GM23338 (cell line): Measurements from ENCODE around the gene HOXA1. TPM values are rescaled to one million over a fixed set of nuclear protein-coding genes. Genes with fewer than 3 reads are reported as not detected.

Experiments
- ATAC-seq: fragments of 200-7000 bp; cut with Tn5 transposase; 3 replicates; pipeline ENCODE4 v1.9.1; 2020
- DNase-seq: peaks from one replicate; pipeline ENCODE4 v3.0.0-alpha.2; 2015; ENCODE audit warnings: low spot score
- H2AFZ ChIP-seq: fragments of 200-600 bp; sonication (generic); 2 replicates; pipeline ENCODE4 v1.8.0; 2016; ENCODE audit warnings: antibody characterized with exemption, mild to moderate bottlenecking, moderate library complexity
- H3F3A ChIP-seq: fragments of 200-600 bp; sonication (generic); replicated peaks from 2 replicates; pipeline ENCODE4 v1.8.0; 2017; ENCODE audit warnings: antibody characterized with exemption, mixed run types, low read depth
- H3K27ac ChIP-seq: fragments of 200-600 bp; sonication (generic); 2 replicates; pipeline ENCODE4 v1.6.1; 2016; ENCODE audit warnings: low read depth
- H3K27me3 ChIP-seq: fragments of 200-600 bp; sonication (generic); 2 replicates; pipeline ENCODE4 v1.8.0; 2016; ENCODE audit warnings: mild to moderate bottlenecking, mixed run types, moderate library complexity; ENCODE audit not compliant: insufficient read depth
- H3K36me3 ChIP-seq: fragments of 200-600 bp; sonication (generic); 2 replicates; pipeline ENCODE4 v1.8.0; 2016; ENCODE audit warnings: mild to moderate bottlenecking; ENCODE audit not compliant: insufficient read depth
- H3K4me1 ChIP-seq: fragments of 200-600 bp; sonication (generic); 2 replicates; pipeline ENCODE4 v1.8.0; 2016; ENCODE audit warnings: mild to moderate bottlenecking, moderate library complexity; ENCODE audit not compliant: insufficient read depth
- H3K4me2 ChIP-seq: fragments of 200-600 bp; sonication (generic); 2 replicates; pipeline ENCODE4 v1.7.1; 2017; ENCODE audit warnings: mixed run types
- H3K4me3 ChIP-seq: fragments of 200-600 bp; sonication (generic); 2 replicates; pipeline ENCODE4 v1.6.1; 2016; ENCODE audit warnings: mixed run types
- H3K79me2 ChIP-seq: fragments of 200-600 bp; sonication (generic); replicated peaks from 2 replicates; pipeline ENCODE4 v1.8.0; 2017; ENCODE audit warnings: mild to moderate bottlenecking; ENCODE audit not compliant: insufficient read depth
- H3K9me2 ChIP-seq: fragments of 200-600 bp; sonication (generic); 2 replicates; pipeline ENCODE4 v1.8.0; 2017; ENCODE audit not compliant: insufficient read depth
- H4K20me1 ChIP-seq: fragments of 200-600 bp; sonication (generic); replicated peaks from 2 replicates; pipeline ENCODE4 v1.8.0; 2017; ENCODE audit warnings: mild to moderate bottlenecking; ENCODE audit not compliant: insufficient read depth
- H3K27ac Mint-ChIP-seq: 2 replicates; pipeline ENCODE4 v1.8.0; 2020; ENCODE audit warnings: inconsistent platforms, mild to moderate bottlenecking, moderate library complexity, mixed read lengths
- H3K27me3 Mint-ChIP-seq: 3 replicates; pipeline ENCODE4 v1.8.0; 2022; ENCODE audit warnings: low read depth, mild to moderate bottlenecking, moderate library complexity, mixed read lengths, inconsistent platforms; ENCODE audit not compliant: insufficient read depth, poor library complexity
- H3K36me3 Mint-ChIP-seq: 3 replicates; pipeline ENCODE4 v1.8.0; 2021; ENCODE audit warnings: low read depth, mild to moderate bottlenecking, inconsistent platforms, moderate library complexity, mixed read lengths
- H3K4me1 Mint-ChIP-seq: 3 replicates; pipeline ENCODE4 v1.8.0; 2020; ENCODE audit warnings: mild to moderate bottlenecking, inconsistent platforms, mixed read lengths
- H3K4me3 Mint-ChIP-seq: 3 replicates; pipeline ENCODE4 v1.8.0; 2021; ENCODE audit warnings: moderate library complexity, mild to moderate bottlenecking, inconsistent platforms, mixed read lengths
- H3K9me3 Mint-ChIP-seq: 3 replicates; pipeline ENCODE4 v1.8.0; 2020; ENCODE audit warnings: moderate library complexity, mild to moderate bottlenecking, inconsistent platforms, mixed read lengths
- EZH2 ChIP-seq: fragments of 200-600 bp; sonication (generic); IDR thresholded peaks from one replicate; pipeline ENCODE4 v1.8.0; 2017; ENCODE audit warnings: antibody characterized with exemption, mild to moderate bottlenecking, low read depth; ENCODE audit not compliant: unreplicated experiment
- EZH2phosphoT487 ChIP-seq: fragments of 200-600 bp; sonication (generic); IDR thresholded peaks from one replicate; pipeline ENCODE4 v1.8.1; 2018; ENCODE audit warnings: antibody characterized with exemption; ENCODE audit not compliant: unreplicated experiment
- JUNB ChIP-seq: IDR thresholded peaks from one replicate; pipeline ENCODE4 v1.6.1; 2016; ENCODE audit warnings: antibody characterized with exemption; ENCODE audit not compliant: unreplicated experiment
- POLR2AphosphoS5 ChIP-seq: IDR thresholded peaks from 2 replicates; pipeline ENCODE4 v1.6.1; 2016; ENCODE audit warnings: antibody characterized with exemption, low read depth
- ZNF114 ChIP-seq: fragments of 250-450 bp; sonication (Bioruptor Pico); IDR thresholded peaks from 2 replicates; pipeline ENCODE4 v1.5.0; 2020; ENCODE audit warnings: mild to moderate bottlenecking, moderate library complexity
- polyA plus RNA-seq: library from polyadenylated mRNA; unstranded; fragments of >200 nt; fragmentation: Nextera tagmentation; extraction: Ambion mirVana; gene quantifications from 2 replicates; pipeline ENCODE4 v1.2.1, GENCODE V29; 2016
- total RNA-seq: library from RNA; depleted of rRNA; stranded (reverse); fragments of >200 nt; shearing (Covaris generic); gene quantifications from 2 replicates; pipeline ENCODE4 v1.2.3, GENCODE V29; 2014

Gene HOXA1
- total and polyA plus RNA-seq, 2 experiments from 2014 or later, result not detected

DNA sequence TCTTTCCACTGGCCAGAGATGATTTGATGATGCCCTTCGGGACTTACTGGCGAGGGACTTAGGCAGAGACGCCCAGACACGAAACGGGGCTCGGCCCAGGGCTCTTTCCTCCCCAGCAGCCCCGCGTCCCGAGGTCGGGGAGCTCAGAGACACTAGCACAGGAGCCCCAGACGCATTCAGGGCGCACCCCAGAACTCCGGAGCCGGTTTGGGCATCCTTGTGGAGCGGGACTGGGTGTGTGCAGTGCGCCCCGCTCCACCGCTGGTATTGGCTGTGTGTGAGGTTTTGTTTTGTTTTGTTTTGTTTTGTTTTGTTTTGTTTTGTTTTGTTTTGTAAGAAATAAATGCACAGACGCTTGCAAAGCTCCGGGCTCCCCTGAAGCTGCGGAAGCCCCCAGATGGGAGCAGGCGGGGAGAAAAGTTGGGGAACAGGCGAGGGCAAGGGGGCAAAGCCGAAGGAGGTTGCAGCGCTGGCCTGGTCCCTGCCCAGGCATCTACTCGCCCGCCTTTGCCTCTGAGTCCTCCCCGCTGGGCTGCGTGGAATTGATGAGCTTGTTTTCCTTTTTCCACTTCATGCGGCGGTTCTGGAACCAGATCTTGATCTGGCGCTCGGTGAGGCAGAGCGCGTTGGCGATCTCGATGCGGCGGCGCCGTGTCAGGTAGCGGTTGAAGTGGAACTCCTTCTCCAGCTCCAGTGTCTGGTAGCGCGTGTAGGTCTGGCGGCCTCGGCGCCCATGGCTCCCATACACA, 49.5 kb upstream of the HOXA1 start:
- H3K27ac Mint-ChIP-seq, result no peak overlapping the region
- peaks cover 32% of the 10 kb centered on the region for H3F3A ChIP-seq
- no peak overlapping the region for H3K4me3 ChIP-seq
- peaks cover 100% of the 10 kb centered on the region for H3K27me3 ChIP-seq
- peaks cover 42% of the 10 kb centered on the region for H4K20me1 ChIP-seq
- H3K9me2 ChIP-seq, result no peaks in the 10 kb centered on the region
- H3K4me1 Mint-ChIP-seq, result peaks cover 19% of the 10 kb centered on the region
- ATAC-seq, result no peak
- DNase-seq, result peak; percentile 46
- peaks cover 31% of the 10 kb centered on the region for H3K4me1 ChIP-seq
- no peak overlapping the region for H2AFZ ChIP-seq
- no peaks in the 10 kb centered on the region for H3K79me2 ChIP-seq
- TF ChIP-seq ZNF114 (CRISPR knock-in tag) (no peak), EZH2 (peak; percentile 97), JUNB (no peak), POLR2AphosphoS5 (no peak), EZH2phosphoT487 (peak; percentile 82)
- peak overlapping the region; percentile 9; the same call in 1 of the 3 replicates for H3K4me3 Mint-ChIP-seq
- no peaks in the 10 kb centered on the region; the same call in 2 of the 3 replicates for H3K36me3 Mint-ChIP-seq
- peaks cover 100% of the 10 kb centered on the region for H3K27me3 Mint-ChIP-seq
- no peaks in the 10 kb centered on the region for H3K36me3 ChIP-seq
- peaks cover 28% of the 10 kb centered on the region for H3K9me3 Mint-ChIP-seq
- 0 out of 2 replicates have a peak overlapping the region, but pooled peaks have one; percentile 26 for H3K4me2 ChIP-seq
- H3K27ac ChIP-seq, result no peak overlapping the region

DNA sequence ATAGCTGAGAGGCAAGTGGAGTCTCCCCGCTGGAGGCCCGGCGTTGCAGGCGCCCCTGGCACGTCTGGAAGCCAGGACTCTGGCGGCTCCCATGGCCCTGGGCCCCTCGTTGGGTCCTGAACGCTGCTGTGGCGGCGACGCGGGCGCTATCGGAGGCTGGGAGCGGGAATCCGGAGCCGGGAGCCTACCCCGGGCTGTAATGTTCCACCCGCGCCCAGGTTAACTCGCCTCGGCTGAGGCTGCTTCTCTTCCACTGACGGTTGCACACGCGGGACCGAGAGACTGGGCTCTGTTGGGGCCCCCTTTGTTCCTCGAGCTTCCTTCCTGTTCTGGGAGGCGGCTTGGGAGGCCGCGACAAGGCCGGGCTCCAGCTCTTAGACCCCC, 49.0 kb upstream of the HOXA1 start:
- Histone ChIP-seq H3K9me2 (no peaks in the 10 kb centered on the region), H3K27ac (no peak overlapping the region), H3F3A (peaks cover 38% of the 10 kb centered on the region), H4K20me1 (peaks cover 46% of the 10 kb centered on the region), H3K36me3 (no peaks in the 10 kb centered on the region), H2AFZ (no peak overlapping the region), H3K27me3 (peaks cover 100% of the 10 kb centered on the region), H3K4me1 (peaks cover 35% of the 10 kb centered on the region), H3K4me2 (0 out of 2 replicates have a peak overlapping the region, but pooled peaks have one; percentile 26), H3K79me2 (no peaks in the 10 kb centered on the region), H3K4me3 (no peak overlapping the region)
- Mint-ChIP-seq H3K4me3 (peak overlapping the region; percentile 9; the same call in 1 of the 3 replicates), H3K27me3 (peaks cover 100% of the 10 kb centered on the region), H3K36me3 (no peaks in the 10 kb centered on the region; the same call in 2 of the 3 replicates), H3K27ac (no peak overlapping the region), H3K4me1 (peaks cover 19% of the 10 kb centered on the region), H3K9me3 (peaks cover 28% of the 10 kb centered on the region)
- ATAC-seq (peak; percentile 4; the same call in 2 of the 3 replicates), DNase-seq (peak; percentile 54)
- no peak for TF ChIP-seq EZH2phosphoT487

DNA sequence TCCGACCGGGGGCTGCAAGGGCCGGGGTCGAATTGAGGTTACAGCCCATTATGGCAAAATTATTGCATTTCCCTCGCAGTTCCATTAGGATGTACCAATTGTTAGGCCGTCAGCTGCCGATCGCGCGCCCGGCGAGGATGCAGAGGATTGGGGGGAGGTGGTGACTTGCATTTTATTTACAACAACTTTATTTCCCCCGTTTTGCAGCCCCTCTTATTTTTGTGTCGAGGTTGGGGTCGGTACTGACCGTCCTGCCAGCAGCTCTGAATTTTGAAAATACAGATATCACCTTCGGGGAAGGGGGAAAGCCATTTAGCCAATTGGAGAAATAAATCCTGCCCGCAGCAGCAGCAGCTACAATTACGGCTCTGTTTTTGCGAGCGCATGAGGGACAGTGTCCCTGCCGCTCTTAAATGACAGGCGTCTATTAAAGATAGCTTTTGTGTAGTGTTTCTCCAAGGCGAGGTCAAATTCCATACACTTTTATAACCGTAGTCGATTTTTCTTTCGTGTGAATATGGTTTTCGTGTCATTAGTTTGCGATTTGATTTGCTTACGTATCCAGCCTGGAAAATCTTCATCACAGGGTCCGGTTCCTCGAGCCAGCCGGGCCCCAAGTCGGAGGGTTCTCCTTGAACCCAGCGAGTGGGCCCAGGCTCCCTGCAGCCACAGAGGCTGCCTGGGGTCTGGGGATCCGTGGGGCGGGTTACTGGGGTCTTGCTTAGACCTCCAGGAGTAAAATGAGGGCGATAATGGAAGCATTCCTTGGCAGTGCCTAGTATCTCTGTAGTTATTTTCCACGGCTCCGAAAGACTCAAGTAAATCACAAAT, 48.4 kb upstream of the HOXA1 start:
- peaks cover 40% of the 10 kb centered on the region for H3K4me1 ChIP-seq
- H3K36me3 ChIP-seq, result no peaks in the 10 kb centered on the region
- H3K27me3 ChIP-seq, result peaks cover 100% of the 10 kb centered on the region
- TF ChIP-seq EZH2 (peak; percentile 57), ZNF114 (CRISPR knock-in tag) (no peak)
- Mint-ChIP-seq H3K9me3 (peaks cover 28% of the 10 kb centered on the region), H3K4me1 (peaks cover 21% of the 10 kb centered on the region), H3K27ac (no peak overlapping the region), H3K27me3 (peaks cover 100% of the 10 kb centered on the region), H3K36me3 (no peaks in the 10 kb centered on the region; the same call in 2 of the 3 replicates), H3K4me3 (0 out of 3 replicates have a peak overlapping the region, but pooled peaks have one; percentile 19)
- ATAC-seq (no peak), DNase-seq (no peak)
- peaks cover 42% of the 10 kb centered on the region for H4K20me1 ChIP-seq
- no peak overlapping the region for H3K4me3 ChIP-seq
- peaks cover 40% of the 10 kb centered on the region for H3F3A ChIP-seq
- H3K27ac ChIP-seq, result no peak overlapping the region
- no peaks in the 10 kb centered on the region for H3K9me2 ChIP-seq
- no peaks in the 10 kb centered on the region for H3K79me2 ChIP-seq
- H2AFZ ChIP-seq, result no peak overlapping the region
- H3K4me2 ChIP-seq, result no peak overlapping the region; the same call in 1 of the 2 replicates
